DMS 273 treated with DMSO at 0.1 percent for 48 hours (cell line): ENCODE results near the gene TP73.

Source experiments
- DNase-seq: peaks from one replicate; lab custom pipeline; 2025; lab: John Stamatoyannopoulos, UW

The TP73 gene

DNA sequence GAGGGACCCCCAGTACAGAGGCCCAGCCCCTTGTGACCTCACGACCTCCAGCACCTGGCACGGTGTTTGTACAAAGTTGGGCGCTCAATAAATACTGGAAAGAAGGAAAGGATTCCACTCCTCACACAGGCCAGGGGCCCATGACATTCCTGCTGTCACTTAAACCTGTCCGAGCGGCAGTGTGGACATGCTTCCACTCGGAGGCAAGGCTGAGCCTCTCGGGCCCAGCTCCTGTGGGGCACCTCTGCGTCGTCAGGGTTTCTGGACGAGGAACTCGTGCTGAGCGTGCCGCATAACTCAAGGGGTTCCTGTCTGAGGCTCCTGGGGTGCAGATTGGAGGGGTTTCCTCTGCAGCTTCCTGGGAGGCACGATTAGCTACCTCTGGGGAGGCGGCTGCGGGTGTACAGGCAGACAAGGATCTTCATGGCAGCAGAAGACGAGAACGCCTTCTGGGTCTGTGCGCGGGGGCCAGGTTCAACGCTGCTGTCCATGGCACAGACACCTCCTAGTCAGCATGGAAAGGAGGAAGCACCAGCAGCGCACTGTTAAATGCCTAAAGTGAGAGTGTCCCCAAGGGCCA, 116.6 kb downstream of the TP73 start:
- no peak for DNase-seq

DNA sequence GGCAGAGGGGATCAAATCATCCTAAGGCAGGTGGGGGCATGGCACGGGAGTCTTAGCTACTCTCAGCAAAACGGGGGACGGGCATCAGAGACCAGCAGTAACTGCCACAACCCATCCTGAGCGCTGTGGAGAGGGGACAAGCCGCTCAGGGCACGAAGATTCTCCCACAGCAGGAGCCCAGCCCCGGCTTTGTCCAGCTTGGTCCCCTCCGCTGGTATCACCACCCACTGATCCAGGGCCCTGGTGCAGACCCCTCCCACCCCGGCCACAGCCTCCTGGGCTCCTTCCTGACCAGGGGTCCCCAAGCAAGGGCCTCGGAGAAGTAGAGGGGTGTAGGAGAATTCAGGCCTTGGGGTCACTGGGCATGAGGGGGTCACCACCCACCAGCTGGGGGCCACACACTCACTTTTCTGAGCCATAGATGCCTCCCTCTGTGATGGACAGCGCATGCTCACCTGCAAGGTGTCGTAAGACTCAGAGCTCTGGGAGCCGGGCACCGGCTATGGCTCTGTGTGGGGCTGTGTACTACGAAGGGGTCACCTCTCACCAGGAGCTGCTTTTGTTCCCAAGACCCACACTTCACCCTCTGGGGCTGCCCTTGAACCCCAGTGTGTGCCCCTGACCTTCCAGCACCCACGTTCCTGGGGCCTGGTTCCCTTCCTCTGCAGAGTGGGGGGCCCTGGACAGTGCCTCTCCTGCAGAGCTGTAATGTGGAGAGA, 117.9 kb downstream of the TP73 start:
- no peak for DNase-seq

DNA sequence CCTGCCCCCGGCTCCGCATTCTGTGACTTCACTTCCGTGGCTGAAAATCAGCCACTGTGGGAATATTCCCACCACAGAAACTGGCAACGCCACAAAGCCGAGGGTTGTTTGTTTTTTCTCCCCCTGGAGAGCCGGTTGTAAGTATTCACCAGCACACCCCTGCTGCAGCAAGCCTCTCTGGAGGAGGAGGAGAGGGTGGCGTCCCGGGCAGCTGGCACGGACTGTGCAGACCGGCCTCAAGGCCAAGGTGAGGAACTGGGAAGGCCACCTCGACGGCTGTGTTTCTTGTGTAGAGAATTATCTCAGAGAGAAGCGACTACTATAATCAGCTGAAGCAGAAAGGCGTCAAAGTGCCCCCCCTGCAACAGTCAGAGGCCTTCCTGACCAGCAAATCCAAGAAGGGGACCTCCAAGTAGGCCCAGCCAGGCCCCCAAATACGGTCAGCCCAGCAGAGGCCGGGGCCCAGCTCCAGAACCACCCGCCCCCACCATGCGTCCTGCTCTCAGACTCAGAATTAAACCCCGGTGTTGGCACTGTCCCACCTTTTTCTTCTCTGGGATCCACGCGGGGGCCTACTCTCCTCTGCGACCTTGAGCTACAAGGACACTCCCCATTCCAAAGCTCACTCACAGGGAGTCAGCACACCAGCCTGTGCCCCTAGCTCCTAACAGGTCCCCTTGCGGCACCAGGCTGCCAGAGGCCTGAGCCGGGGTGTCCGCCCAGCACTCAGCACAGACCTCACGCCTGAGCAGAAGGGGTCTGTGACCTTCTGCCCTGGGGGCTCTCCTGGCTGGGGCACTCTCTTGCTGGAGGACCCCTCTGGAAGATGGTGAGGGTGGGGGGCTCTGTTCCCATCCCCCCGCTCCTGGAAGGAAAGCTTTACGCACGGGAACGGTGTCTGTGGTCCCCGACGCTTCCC, 119.1 kb downstream of the TP73 start:
- DNase-seq = no peak

DNA sequence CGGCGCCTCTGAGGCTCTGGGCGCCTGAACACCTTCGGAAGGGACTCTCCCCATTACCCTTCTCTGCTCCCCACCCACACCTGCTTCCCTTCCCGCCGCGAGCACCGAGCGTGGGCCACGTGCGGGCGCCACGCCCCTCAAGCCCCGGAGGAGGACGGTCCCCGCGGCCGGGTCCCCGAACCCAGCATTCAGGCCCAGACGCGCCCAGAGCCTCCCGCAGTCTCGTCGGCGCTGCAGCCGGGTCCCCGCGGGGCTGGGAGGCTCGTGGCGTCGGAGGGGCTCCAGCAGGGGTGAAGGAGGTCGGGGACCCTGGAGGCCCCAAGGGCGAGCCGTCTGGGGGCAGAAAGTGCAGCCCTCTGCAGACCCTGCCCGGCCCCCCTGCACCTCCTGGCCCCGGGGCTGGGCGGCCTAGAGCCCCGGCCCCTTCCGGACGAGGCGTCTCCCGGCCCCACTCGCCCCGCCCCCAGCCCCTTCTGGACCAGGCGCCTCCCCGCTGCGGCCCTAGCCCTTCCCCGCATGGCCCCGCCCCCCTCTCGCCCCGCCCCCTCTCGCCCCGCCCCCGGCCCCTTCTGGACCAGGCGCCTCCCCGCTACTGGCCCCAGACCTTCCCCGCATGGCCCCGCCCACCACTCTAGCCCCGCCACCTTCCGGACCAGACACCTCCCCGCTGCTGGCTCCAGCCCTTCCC, 119.9 kb downstream of the TP73 start:
- no peak for DNase-seq

DNA sequence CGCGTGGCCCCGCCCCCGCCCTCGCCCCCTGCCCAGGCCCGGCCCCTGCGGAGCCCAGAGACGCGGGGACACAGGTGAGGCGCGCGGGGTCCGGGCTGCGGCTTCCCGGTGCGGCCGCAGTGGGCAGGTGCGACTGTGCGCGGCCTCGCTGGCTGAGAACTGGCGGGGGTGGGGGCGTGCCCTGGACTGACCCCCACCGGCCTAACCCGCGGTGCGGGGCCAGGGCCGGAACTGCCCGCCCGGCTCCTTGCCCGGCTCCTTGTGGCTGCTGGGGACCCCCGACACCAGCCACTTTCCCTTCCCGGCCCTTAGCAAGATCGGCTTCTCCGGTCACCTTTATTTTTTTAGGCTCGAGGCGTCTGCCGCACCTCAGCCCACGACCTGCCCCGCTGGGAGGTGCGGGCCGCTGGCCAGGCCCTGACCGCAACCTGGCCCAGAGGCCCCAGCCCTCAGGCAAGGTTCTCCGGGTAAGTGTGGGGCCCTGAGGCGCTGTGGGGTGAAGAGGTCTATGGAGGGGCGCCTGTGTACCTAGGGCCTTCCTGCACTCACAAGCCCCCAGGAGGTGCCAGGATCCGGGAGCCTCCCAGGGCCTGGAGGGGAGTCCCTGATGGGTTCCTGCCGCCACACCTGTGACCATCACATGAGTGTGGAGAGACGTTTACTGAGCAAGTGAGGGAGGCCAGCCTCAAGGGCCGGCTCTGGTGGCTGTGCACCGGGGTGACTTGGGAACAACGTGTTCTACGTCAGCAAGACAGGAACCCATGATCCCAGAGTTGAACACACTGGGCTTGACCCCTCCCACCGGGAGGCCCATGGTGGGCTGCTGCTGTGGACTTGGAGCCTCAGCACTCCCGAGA, 120.6 kb downstream of the TP73 start, which contains the start of gene SMIM1:
Gene SMIM1, plus strand, starts transcription at position 35 of the 857 bp plus-strand sequence. CDS start 2,625 bp downstream, outside the sequence.
- DNase-seq = no peak

DNA sequence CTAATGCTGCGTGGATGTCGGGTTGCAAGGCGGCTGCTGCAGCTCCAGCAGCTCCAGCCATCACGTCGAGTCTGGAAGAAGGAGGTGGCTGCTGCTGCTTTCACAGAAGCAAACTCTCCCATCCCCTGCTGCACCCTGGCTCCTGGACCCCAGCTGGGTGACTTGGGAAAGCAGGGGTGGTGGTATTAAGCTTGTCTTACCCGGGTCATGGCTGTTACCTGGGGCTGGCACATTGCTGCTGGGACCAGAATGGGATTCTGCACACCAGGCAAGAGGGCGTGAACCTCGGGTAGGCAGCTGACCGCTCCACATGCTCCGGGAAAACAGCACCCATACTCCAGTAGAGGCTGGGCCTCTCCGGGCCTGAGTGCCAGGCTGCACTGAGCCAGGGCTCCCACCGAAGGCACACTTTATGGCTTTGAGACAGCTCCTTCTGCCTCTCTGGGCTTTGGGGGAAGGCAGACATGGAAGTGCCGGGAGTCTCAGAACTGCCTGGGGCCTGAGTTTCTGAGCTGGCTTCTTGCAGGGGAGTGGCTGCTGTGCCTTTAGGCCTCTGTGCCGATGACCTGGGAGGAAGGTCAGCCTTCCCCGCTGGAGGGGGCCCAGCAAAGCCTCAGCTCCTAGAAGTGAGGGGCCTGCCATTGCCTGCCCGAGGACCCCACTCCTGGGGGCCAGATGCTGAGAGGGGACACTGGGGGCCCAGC, 121.4 kb downstream of the TP73 start:
- no peak for DNase-seq

DNA sequence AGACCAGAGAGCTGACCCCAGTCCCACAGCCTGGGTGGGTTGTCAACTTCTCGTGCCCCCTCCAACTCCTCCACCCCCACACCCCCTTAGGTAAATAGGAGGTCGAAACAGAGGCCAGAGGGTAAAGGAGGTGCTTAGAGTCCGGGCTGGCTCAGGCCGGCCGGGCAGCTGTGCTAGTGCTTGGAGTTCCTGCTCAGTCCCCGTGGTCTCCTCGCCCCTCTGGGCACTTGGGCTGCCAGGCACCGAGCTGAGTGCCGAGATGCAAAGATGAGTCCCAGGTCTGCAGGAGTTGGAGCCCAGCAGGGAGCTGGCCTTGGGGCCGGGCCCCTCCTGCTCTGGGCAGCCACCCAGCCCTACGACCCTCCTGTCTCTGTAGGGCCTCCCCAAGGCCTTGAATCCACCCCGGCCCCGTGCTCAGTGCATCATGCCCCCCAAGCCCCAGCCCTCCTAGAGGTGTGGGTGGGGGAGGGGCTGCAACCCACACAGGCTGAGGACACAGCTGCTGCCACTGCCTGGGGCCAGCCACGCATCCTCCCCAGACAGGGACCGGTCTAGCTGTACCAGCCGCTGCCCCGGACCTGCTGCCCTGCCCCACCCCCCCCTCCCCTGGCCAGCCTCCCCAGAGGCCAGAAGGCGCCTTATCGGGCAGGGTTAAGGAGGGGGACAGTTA, 122.1 kb downstream of the TP73 start:
- no peak for DNase-seq

DNA sequence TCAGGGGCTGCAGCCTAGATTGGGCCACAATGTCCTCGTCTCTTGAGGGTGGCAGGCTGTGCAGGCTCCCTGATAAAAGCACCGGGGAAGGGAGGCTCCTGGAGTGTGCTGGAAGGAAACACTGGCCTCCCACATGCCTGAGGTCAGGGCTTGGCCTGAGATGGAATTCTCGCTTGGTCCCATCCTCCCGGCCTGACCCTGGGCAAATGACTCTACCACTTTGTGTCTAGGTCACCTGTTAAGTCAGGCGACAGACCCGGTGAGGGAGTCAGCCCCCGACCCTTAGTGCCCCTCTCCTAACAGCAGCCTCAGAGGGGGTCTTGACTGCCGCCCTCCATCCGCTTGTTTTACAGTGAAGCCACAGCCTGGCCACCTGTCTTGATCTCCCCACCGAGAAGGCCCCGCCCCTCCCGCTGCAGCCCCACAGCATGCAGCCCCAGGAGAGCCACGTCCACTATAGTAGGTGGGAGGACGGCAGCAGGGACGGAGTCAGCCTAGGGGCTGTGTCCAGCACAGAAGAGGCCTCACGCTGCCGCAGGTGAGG, 122.7 kb downstream of the TP73 start:
- no peak for DNase-seq

DNA sequence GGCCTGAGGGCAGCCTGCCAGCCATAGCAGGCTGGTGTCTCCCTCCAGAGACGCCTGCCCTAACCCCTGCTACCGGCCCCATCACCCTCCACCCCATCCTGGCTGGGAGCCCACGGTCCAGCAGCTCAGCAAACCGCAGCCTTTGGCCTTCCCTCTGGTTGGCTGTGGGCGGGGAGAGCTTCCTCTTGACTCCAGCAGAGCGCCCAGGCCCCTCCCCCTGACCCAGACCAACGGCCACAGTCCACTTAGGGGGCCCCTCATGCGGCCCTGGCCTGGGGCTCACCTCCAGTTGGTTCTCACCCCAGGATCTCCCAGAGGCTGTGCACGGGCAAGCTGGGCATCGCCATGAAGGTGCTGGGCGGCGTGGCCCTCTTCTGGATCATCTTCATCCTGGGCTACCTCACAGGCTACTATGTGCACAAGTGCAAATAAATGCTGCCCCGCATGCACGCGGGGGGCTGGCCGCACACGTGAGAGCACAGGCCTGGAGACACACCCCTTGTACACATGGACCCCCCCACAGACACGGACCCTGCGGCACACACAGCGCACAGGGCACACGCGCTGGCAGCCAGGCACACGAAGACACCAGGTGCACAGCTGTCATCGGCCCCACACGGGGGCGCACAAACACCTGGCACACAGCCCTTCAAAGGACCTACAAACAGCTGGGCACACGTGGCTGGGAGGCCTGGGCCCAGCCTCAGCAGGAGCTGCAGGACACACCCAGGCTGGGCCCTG, 123.3 kb downstream of the TP73 start:
- DNase-seq = no peak

DNA sequence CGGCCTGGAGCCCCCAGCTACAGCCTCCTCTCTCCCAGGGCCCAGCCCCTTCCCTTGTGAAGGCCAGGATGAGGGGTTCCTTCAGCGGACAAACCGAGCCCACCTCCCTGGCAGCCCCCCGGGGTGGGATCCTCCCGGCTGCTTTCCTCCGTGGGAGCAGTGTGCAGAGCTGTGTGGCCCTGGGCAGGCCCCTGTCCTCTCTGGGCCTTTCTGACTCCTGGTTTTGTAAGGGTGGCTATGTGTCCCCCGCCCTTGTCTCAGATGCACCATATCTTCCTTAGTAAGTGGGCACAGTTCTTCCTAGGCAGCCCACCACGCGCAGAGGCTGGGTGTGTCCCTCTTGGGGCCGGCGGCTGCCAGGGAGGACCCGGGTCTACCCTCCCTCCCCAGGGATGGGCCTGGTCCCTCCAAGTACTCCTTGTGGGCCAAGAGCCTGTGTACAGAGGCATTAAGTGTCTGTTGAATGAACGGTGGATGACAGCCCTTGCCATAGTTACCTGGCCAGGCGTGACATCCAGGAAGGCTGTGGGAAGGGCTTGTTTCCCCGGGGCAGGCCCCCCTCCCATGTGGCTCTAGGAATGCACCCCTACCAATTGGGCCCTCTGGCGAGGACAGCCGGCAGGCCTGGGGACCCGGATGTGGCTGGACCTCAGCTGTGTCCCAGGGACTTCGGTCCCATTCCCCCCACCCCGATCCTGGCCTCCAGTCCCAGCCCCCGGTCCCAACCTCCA, 124.1 kb downstream of the TP73 start:
- no peak for DNase-seq

DNA sequence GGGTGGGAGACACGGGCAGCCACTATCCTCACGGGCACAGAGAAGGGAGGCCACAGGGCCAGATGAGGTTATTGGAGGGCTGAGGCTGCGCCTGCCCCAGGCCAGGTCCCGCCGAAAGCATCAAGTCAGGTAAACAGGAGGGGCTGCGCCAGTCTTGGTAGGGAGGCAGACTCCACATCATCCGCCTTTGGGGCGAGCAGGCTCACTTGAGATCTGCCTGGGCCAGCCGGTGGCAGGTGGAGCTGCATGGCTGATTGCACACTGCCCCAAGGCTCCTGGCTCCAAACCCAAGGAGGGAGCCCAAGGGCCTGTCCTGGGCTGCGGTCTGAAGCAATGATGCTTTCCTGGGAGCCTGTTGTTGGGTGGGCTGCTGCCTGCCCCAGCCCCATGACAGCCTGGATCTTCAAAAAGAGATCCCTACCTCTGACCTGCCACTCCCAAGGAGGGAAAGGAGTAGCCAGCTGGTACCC, 124.8 kb downstream of the TP73 start:
- DNase-seq = no peak

DNA sequence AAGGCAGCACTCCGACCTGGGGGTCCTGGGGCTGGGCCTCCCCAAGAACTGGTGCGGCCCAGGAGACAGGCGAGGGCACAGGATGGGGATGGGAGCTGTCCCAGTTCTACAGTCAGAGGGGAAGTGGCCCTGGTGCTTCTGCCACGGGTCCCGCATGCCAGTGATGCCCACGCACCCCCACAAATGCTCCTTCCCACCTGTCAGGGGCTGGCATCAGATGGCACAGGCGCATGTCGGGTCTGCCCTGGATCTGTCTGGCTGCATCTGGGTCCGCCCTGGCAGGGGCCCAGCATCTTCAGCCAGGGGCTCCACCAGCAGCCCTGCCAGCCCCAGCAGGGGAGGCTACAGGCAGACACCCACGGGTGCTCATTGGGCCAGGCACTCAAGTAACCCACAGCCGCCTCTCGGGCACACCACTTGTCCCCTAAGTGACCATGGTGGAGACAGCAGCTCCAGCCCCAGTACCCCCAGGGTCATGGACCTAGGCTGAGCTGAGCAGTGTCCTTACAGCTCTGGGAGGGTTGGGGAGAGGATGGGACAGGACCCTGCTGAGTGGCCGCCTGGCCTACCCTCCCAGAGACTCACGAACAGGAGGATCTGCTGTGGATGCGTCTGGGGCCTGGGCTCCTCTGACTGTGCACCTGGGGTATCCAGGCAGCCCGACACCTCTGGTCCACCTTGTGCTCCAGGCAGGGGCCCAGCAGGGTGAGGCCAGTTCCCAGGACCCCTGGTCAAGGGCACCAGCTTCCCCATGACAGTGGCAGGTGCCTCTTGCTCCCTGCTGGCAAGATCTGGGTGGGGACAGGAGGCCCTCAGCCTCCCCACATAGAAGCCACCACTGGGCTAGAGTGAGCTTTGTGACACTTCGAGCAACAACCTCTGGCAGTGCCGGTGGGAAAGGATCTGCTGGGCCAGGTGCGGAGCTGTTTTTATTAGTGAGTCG, 125.6 kb downstream of the TP73 start:
- DNase-seq = no peak

DNA sequence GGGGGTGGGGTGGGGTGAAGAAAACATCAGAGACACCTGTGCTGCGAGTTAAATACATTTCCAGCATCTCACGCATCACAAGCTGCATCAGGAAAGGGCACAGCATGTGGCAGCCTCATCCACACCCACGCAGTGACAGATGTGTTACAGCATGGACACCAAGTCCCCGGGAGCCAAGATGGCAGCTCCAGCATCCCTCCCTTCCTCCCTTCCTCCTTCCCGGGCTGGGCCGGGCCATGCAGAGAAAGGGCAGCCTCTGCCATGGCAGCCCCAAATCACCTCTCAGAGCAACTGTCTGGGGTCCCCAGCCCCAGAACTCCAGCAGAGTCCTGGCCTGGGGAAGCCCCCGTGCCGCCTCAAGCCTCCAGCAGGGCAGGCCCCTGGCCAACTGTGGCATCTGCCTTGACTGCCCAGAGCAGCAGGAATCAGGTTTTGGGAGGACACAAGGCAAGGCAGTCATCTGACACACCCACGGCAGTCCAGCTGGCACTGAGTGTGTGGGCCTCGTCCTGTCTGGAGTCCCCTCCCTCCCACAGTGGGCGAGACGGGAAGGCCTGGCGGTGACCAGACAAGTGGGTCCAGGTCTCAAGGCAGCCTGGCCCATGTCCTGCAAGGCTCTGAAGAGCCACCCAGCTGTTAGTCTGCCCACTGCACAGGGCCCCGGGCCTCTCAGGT, 126.4 kb downstream of the TP73 start:
- no peak for DNase-seq

DNA sequence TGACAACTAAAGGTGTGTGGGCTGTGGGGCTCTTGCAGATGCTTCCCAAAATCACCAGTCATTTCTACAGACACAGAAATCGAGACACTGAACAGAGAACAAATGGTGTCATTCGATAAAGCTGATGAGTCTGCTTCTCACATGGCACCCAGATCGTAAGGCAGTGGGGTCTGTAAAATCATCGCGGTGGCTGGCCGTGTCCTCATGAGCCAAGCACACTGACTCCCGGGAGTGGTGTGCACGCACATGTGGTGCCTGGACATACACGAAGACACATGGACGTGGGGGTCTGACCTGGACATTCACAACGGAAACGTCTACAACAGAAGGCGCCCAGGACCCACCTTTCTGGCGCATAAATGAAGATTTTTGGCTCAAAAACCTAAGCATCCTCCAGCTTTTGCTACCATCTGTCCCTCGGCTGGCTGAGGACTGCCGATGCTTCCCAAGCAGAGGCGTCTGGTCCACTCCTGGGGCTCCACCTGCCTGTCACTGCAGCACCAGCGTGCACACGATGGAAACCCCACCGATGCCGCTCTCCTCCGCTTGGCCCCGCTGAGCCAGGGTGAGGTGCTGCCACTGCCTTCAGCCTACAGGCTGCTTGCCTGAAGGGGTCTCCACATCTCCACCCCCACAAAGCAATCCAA, 127.1 kb downstream of the TP73 start:
- no peak for DNase-seq

DNA sequence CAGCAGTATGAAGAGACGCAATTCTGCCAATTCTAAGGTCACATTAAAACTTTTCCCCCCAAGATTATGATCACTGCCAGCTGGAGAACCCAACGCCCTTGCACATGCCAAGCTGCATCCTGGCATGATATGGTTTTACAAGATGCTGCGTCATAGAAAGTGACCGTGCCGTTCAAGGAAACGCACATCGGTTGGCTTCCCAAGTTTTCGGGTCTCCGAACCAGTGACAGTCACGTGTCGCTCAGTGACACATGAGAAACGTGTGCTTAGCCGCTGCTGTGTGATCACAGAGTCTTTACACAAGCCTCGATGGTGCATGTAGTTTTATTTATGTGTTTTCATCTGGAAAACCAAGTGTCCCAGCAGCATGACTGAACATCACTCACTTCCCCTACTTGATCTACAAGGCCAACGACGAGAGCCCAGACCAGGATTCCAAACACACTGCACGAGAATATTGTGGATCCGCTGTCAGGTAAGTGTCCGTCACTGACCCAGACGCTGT, 127.6 kb downstream of the TP73 start:
- no peak for DNase-seq

DNA sequence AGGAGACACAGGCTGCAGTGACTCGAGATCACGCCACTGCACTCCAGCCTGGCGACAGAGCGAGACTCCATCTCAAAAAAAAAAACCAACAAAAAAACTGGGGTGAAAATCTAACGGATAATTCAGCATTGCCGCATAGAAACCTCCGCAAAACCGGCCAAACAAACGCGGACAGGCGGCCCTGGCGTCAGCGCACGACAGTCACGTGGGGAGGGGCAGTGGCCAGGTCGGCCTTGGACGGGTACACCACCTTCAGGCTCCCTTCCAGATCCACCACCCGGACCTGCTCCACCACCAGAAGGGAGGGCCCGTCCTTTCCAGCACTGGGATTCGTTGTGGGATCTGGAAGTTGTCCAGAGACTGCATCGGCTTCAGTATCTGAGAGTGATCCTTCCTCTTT, 128.6 kb downstream of the TP73 start:
- no peak for DNase-seq
